ENCODE results near the gene ADAM22. TPM values are rescaled to one million over a fixed set of nuclear protein-coding genes. Genes with fewer than 3 reads are reported as not detected.

Gene ADAM22
- polyA plus RNA-seq, 1 donor from 2014 or later = 46.3 TPM

DNA sequence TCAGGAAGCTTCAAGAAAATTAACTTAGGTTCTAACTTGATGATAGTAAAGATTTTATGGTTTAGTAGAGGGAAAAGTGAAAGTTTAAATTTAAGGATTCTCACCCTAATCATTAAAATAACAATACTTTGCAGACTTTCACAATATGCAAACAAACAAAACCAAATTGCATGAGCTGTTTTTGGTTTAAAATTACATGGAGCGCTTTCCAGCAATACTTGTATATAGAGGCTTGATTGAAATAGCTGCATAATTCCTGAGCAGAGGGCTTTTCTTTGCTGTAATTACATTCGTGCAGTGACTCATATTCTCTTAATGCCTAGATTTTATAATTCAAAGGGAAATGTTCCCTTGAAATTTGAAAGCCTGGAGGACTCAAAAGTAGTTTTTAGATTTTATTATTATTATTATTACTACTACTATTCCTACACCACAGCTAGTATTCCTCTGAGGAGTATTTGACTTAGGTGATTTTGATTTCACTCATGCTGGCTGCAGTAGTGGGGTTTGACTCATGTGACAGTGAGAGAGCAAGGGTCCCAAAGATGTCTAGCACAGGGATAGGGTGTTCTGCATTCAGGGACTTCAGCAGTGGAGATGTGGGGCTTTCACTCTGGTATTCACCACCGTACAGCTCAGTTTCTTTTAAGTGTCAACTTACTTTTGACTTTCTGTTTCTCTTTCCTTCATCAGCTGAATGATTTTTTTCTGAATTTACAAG, 138.1 kb downstream of the ADAM22 start:
- Histone ChIP-seq H3K4me3 (ENCODE audit: low read length) (no peak overlapping the region), H3K9me2 (ENCODE audit: insufficient read depth, low read length) (no peaks in the 10 kb centered on the region), H3K9ac (ENCODE audit: low read length) (no peak overlapping the region), H3K4me2 (ENCODE audit: low read length) (no peak overlapping the region), H3K79me2 (replicated peaks; ENCODE audit: insufficient read depth, low read length) (no peaks in the 10 kb centered on the region), H3K27ac (ENCODE audit: low read length) (no peak overlapping the region), H3F3A (ENCODE audit: insufficient read depth, low read length, poor library complexity, severe bottlenecking) (no peaks in the 10 kb centered on the region), H3K36me3 (ENCODE audit: insufficient read depth, low read length) (no peaks in the 10 kb centered on the region), H4K20me1 (ENCODE audit: insufficient read depth) (no peaks in the 10 kb centered on the region), H3K27me3 (ENCODE audit: insufficient read depth, low read depth, low read length) (no peaks in the 10 kb centered on the region), H3K9me3 (ENCODE audit: low read length) (no peaks in the 10 kb centered on the region), H2AFZ (ENCODE audit: low read depth, low read length) (no peak overlapping the region)
- TF ChIP-seq RAD21 (conservative IDR thresholded peaks at IDR 0.05) (no peak), SMC3 (conservative IDR thresholded peaks at IDR 0.05; ENCODE audit: poor library complexity) (no peak), TAF1 (IDR thresholded peaks at IDR 0.05; ENCODE audit: low read depth) (no peak), MXI1 (conservative IDR thresholded peaks at IDR 0.05; ENCODE audit: poor library complexity, severe bottlenecking) (no peak), EZH2 (IDR thresholded peaks at IDR 0.05; ENCODE audit: borderline replicate concordance, insufficient read depth, low read length, poor library complexity, severe bottlenecking) (no peak), REST (IDR thresholded peaks at IDR 0.05; ENCODE audit: borderline replicate concordance) (no peak), POLR2AphosphoS5 (IDR thresholded peaks at IDR 0.05) (no peak), EP300 (conservative IDR thresholded peaks at IDR 0.05; ENCODE audit: poor library complexity, severe bottlenecking) (no peak)
- TF ChIP-seq, protein P1, sequence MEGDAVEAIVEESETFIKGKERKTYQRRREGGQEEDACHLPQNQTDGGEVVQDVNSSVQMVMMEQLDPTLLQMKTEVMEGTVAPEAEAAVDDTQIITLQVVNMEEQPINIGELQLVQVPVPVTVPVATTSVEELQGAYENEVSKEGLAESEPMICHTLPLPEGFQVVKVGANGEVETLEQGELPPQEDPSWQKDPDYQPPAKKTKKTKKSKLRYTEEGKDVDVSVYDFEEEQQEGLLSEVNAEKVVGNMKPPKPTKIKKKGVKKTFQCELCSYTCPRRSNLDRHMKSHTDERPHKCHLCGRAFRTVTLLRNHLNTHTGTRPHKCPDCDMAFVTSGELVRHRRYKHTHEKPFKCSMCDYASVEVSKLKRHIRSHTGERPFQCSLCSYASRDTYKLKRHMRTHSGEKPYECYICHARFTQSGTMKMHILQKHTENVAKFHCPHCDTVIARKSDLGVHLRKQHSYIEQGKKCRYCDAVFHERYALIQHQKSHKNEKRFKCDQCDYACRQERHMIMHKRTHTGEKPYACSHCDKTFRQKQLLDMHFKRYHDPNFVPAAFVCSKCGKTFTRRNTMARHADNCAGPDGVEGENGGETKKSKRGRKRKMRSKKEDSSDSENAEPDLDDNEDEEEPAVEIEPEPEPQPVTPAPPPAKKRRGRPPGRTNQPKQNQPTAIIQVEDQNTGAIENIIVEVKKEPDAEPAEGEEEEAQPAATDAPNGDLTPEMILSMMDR (IDR thresholded peaks at IDR 0.05; ENCODE audit: poor library complexity, severe bottlenecking) = no peak

DNA sequence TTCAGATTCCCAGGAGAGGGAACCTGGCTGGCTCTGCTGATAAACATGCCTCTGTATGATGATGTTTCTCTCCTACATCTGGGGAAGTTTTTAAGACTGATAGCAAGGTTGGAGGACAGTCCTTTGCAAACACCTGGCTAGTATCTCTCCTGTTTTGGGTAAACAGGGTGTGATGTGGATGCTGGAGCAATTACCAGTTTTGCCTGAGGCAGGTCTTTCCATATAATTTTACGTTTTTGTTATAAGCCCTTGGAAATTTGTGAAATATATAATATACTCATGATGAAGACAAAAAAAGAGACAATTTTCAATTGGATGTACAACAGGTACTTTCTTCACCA, 138.6 kb downstream of the ADAM22 start:
- no peak for TF ChIP-seq REST (IDR thresholded peaks at IDR 0.05; ENCODE audit: borderline replicate concordance)
- no peak for TF ChIP-seq TAF1 (IDR thresholded peaks at IDR 0.05; ENCODE audit: low read depth)
- TF ChIP-seq EZH2 (IDR thresholded peaks at IDR 0.05; ENCODE audit: borderline replicate concordance, insufficient read depth, low read length, poor library complexity, severe bottlenecking) = no peak
- TF ChIP-seq, protein P1 (IDR thresholded peaks at IDR 0.05; ENCODE audit: poor library complexity, severe bottlenecking) = no peak
- TF ChIP-seq SMC3 (conservative IDR thresholded peaks at IDR 0.05; ENCODE audit: poor library complexity) = no peak
- no peaks in the 10 kb centered on the region for H3F3A ChIP-seq (ENCODE audit: insufficient read depth, low read length, poor library complexity, severe bottlenecking)
- no peaks in the 10 kb centered on the region for H3K27me3 ChIP-seq (ENCODE audit: insufficient read depth, low read depth, low read length)
- no peak overlapping the region for H3K4me2 ChIP-seq (ENCODE audit: low read length)
- no peaks in the 10 kb centered on the region for H4K20me1 ChIP-seq (ENCODE audit: insufficient read depth)
- no peaks in the 10 kb centered on the region for H3K36me3 ChIP-seq (ENCODE audit: insufficient read depth, low read length)
- no peaks in the 10 kb centered on the region for H3K9me3 ChIP-seq (ENCODE audit: low read length)
- no peak overlapping the region for H3K9ac ChIP-seq (ENCODE audit: low read length)
- no peaks in the 10 kb centered on the region for H3K79me2 ChIP-seq (replicated peaks; ENCODE audit: insufficient read depth, low read length)
- H3K9me2 ChIP-seq (ENCODE audit: insufficient read depth, low read length) = no peaks in the 10 kb centered on the region
- no peak overlapping the region for H3K27ac ChIP-seq (ENCODE audit: low read length)
- H2AFZ ChIP-seq (ENCODE audit: low read depth, low read length) = no peak overlapping the region
- H3K4me3 ChIP-seq (ENCODE audit: low read length) = no peak overlapping the region
